SJCRH30 (cell line): ENCODE results near the gene AKR7A3. TPM values are rescaled to one million over a fixed set of nuclear protein-coding genes. Genes with fewer than 3 reads are reported as not detected.
"Not testable (repeated sequence)": the region's sequence is repeated elsewhere in the genome, so short reads cannot be mapped to it uniquely, and the experiment has no call there.

ENCODE experiments used
- DNase-seq, 2 experiments: peaks; one replicate each; pipeline ENCODE4 v3.0.0-alpha.2; 2015 to 2020
- H3K27ac ChIP-seq: fragments of 250-450 bp; sonication (Bioruptor Pico); 2 replicates; pipeline ENCODE4 v1.5.1; 2020; ENCODE audit warnings: mild to moderate bottlenecking, moderate library complexity
- H3K27me3 ChIP-seq: fragments of 250-450 bp; sonication (Bioruptor Pico); 2 replicates; pipeline ENCODE4 v1.5.1; 2020; ENCODE audit warnings: mild to moderate bottlenecking, moderate library complexity
- H3K36me3 ChIP-seq: fragments of 250-450 bp; sonication (Bioruptor Pico); 2 replicates; pipeline ENCODE4 v1.5.1; 2020; ENCODE audit warnings: mild to moderate bottlenecking, moderate library complexity
- H3K4me1 ChIP-seq: fragments of 250-450 bp; sonication (Bioruptor Pico); 2 replicates; pipeline ENCODE4 v1.5.1; 2020; ENCODE audit warnings: mild to moderate bottlenecking, moderate library complexity
- H3K4me3 ChIP-seq: fragments of 250-450 bp; sonication (Bioruptor Pico); 2 replicates; pipeline ENCODE4 v1.5.1; 2020; ENCODE audit warnings: mild to moderate bottlenecking, moderate library complexity
- H3K9me3 ChIP-seq: fragments of 250-450 bp; sonication (Bioruptor Pico); replicated peaks from 2 replicates; pipeline ENCODE4 v1.5.1; 2020; ENCODE audit warnings: mild to moderate bottlenecking, moderate library complexity
- total RNA-seq: library from RNA; depleted of rRNA; stranded (reverse); fragments of >200 nt; shearing (Covaris generic); gene quantifications from 2 replicates; pipeline ENCODE4 v1.2.3, GENCODE V29; 2014

Gene AKR7A3
- total RNA-seq, 1 experiment from 2014 or later: 0.06 TPM

DNA sequence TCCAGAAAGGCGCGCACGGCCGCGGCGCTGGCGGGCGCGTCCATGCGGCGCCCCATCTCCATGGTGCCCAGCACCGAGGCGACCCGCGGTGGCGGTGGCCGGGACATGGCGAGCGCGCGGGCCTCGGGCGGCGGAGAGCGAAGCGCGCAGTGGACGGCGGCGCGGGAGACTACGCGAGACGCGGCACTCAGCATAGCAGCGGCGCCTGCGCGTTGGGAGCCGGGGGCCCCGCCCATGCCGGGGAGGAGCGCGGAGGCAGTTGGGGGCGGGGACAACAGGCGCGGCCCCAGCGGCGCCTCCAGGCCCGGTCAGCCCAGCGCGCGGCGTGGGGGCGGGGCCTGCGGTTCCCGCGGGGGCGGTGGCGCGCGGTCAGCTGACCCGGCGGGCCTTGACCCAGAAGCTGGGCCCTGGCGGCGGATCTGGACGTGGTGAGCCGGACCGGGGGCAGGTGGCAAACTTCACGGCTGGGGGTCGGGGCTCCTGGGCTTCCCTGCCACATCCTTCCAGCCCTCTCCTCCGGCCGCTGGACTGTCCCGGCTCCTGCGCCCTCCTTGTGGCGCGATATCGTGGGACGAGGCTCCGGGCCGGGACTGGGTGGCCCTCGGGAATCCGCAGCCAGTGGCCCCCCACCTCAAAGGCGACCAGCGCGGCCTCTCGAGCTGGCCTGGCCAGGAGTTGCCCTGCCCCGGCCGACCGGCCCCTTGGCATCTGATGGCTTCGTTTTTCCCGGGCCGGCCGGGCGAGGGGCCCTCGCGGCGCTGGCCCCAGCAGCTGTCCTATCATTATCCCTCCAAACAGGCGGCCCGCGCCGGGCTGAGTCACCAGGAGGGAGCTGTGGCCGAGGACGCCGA, 23.6 kb upstream of the AKR7A3 start, which contains the start of the genes AKR7A2 and SLC66A1:
TSS of gene AKR7A2 (minus strand) at position 214 of the 851 bp plus-strand sequence. CDS start at position 194, 20 bp downstream.
TSS of gene SLC66A1 (plus strand) at position 396 of the 851 bp plus-strand sequence. CDS start 5,352 bp downstream, outside the sequence.
- Histone ChIP-seq H3K36me3 (peaks cover 14% of the 10 kb centered on the region), H3K27ac (peak within 1 kb of the TSS; percentile 98), H3K9me3 (no peaks in the 10 kb centered on the region), H3K4me3 (peak within 1 kb of the TSS; percentile 92), H3K4me1 (peaks cover 5% of the 10 kb centered on the region; the same call in 1 of the 2 replicates), H3K27me3 (no peaks in the 10 kb centered on the region)
- DNase-seq: peak; percentile 93 to 96

GRCh38 chr1:19311503-19311930, 22.9 kb upstream of the AKR7A3 start:
- Histone ChIP-seq H3K9me3 (no peaks in the 10 kb centered on the region), H3K27me3 (no peaks in the 10 kb centered on the region), H3K4me3 (peak overlapping the region; percentile 92), H3K27ac (peak overlapping the region; percentile 51; the same call in 1 of the 2 replicates), H3K4me1 (peaks cover 5% of the 10 kb centered on the region; the same call in 1 of the 2 replicates), H3K36me3 (peaks cover 14% of the 10 kb centered on the region)
- no peak for DNase-seq

GRCh38 chr1:19310720-19311502, 22.3 kb upstream of the AKR7A3 start:
- Histone ChIP-seq H3K27me3 (no peaks in the 10 kb centered on the region), H3K9me3 (no peaks in the 10 kb centered on the region), H3K4me1 (peaks cover 5% of the 10 kb centered on the region; the same call in 1 of the 2 replicates), H3K4me3 (peak overlapping the region; percentile 92), H3K36me3 (peaks cover 17% of the 10 kb centered on the region), H3K27ac (peak overlapping the region; percentile 51; the same call in 1 of the 2 replicates)
- DNase-seq: peak in 1 of 2 experiments; percentile 33

GRCh38 chr1:19310061-19310460, 21.5 kb upstream of the AKR7A3 start:
- no peak for DNase-seq
- no peak overlapping the region for H3K4me3 ChIP-seq
- H3K27me3 ChIP-seq: no peaks in the 10 kb centered on the region
- H3K4me1 ChIP-seq: peaks cover 3% of the 10 kb centered on the region; the same call in 1 of the 2 replicates
- no peak overlapping the region for H3K27ac ChIP-seq
- H3K9me3 ChIP-seq: no peaks in the 10 kb centered on the region
- peaks cover 24% of the 10 kb centered on the region for H3K36me3 ChIP-seq

GRCh38 chr1:19309123-19309813, 20.7 kb upstream of the AKR7A3 start:
- no peak overlapping the region for H3K27ac ChIP-seq
- peaks cover 30% of the 10 kb centered on the region for H3K36me3 ChIP-seq
- DNase-seq: no peak
- H3K4me3 ChIP-seq: no peak overlapping the region
- H3K4me1 ChIP-seq: 0 out of 2 replicates have a peak, but pooled peaks cover 3% of the 10 kb centered on the region
- no peaks in the 10 kb centered on the region for H3K27me3 ChIP-seq
- no peaks in the 10 kb centered on the region for H3K9me3 ChIP-seq

DNA sequence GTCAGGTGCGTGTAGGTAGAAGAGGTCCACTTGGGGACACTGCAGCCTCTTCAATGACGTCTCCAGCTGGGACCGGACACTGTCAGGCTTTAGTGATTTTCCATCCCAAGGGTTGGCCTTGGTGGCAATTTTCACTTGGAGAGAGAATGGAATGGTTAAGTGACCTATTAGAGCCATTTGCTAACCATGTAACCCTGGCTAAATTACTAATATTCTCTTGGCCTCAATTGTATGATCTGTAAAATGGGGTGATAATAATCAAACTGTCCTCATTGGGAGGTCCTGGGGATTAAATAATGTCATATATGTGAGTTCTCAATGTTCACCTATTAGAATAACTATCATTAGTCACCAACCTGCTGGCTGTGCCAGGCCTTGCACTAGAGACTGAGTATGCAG, 19.9 kb upstream of the AKR7A3 start:
- Histone ChIP-seq H3K9me3 (no peaks in the 10 kb centered on the region), H3K27me3 (no peaks in the 10 kb centered on the region), H3K27ac (no peak overlapping the region), H3K4me1 (0 out of 2 replicates have a peak, but pooled peaks cover 3% of the 10 kb centered on the region), H3K4me3 (no peak overlapping the region), H3K36me3 (peaks cover 35% of the 10 kb centered on the region)
- no peak for DNase-seq

DNA sequence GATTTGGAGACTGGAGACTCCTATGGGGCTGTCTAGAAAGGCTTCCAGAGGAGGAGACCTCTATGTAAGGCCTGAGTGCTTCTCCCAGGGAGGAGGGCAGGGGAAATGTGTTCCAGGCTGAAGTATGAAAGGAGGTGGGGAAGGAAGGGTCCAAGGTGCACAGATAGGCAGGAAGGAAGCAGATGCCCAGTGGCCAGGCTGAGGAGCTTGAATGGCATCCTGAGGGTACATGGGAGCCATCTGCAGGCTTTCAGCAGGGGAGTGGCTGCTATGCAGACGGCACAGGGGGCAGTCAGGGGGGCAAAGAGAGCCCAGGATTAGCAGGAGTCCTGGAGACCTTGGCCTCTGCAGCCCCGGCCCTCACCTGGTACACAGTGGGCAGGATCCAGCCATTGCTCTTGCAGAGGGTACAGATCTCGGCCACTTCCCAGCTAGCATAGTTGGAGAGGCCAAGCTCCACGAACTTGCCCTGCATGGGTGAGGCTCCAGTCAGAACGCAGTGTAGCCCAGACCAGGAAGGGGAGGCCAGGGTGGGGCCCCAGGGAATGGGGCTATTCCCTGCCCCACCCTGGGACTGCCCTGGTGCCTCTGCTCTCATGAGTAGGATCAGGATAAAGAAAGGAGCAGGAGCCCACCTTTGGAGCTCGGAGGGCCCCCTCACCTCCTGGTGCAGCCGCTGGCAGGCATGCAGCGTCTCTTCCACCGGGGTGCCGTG, 19.4 kb upstream of the AKR7A3 start:
- no peaks in the 10 kb centered on the region for H3K4me1 ChIP-seq
- no peak overlapping the region for H3K4me3 ChIP-seq
- H3K27me3 ChIP-seq: no peaks in the 10 kb centered on the region
- no peak for DNase-seq
- no peaks in the 10 kb centered on the region for H3K9me3 ChIP-seq
- peaks cover 41% of the 10 kb centered on the region for H3K36me3 ChIP-seq
- no peak overlapping the region for H3K27ac ChIP-seq

DNA sequence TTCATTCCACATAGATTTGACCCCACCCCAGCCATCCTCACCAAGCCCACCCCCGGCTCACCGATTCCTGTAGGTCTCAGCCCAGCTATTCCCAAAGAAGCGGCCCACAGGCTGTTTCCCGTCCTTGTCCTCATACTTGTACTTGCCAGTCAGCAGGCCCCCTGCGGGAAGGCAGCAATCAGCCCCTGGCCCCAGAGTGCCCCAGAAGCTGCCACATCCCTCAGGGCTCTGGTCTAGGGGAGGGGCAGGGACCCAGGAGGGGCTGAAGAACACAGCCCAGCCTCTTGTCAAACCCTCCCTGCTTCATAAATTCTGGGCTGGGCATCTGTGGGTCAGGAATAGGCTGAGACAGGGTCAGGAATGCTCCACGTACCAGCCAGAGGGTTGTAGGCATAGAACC, 18.4 kb upstream of the AKR7A3 start:
- DNase-seq: no peak
- peaks cover 49% of the 10 kb centered on the region for H3K36me3 ChIP-seq

DNA sequence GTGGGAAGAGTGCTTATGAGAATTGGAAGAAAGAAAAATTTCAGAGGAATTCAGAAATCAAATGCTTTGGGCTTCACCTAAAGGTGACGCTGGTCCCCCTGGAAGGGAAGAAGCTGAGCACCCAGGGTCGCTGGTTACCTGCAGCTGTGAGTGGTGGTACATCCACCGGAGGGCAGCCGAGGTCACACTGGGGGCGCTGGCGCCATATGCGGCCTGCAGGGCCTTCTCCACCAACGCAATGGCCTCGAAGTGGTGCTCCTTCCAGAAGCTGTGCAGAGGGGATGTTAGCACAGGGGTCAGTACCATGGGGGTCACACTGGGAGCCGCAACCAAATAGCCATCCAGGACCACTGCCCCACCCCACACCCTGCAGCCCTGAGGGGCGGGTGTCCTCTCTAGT, 17.3 kb upstream of the AKR7A3 start:
- no peak for DNase-seq
- Histone ChIP-seq H3K4me1 (no peaks in the 10 kb centered on the region), H3K27me3 (no peaks in the 10 kb centered on the region), H3K4me3 (no peak overlapping the region), H3K36me3 (peaks cover 49% of the 10 kb centered on the region), H3K27ac (no peak overlapping the region), H3K9me3 (no peaks in the 10 kb centered on the region)

More for the DNA sequence above, 18.4 kb upstream of the AKR7A3 start:
- Histone ChIP-seq H3K4me3 (no peak overlapping the region), H3K4me1 (no peaks in the 10 kb centered on the region), H3K27me3 (no peaks in the 10 kb centered on the region), H3K27ac (no peak overlapping the region), H3K9me3 (no peaks in the 10 kb centered on the region)

GRCh38 chr1:19304081-19304480, 15.5 kb upstream of the AKR7A3 start:
- H3K4me1 ChIP-seq, H3K9me3 ChIP-seq, H3K27ac ChIP-seq, H3K27me3 ChIP-seq, H3K4me3 ChIP-seq, DNase-seq: not testable (repeated sequence)
- peaks cover 47% of the 10 kb centered on the region for H3K36me3 ChIP-seq

DNA sequence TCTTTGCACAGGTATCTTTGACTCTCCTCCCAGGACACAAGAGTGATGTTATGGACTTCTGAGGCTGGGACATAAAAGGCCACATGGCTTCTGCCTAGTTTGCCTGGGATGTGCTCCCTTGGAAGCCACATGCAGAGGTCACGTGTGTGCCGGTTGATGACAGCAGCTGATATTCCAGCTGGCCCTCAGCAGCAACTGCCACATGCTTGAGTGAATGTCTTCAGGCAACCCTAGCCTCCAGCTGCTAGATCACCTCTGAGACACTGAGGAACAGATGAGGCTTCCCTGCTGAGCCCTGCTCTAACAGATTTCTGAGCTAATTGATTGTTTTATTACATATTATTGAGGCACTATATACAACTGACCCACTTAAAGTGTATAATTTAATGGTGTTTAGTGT, 11.6 kb upstream of the AKR7A3 start:
- no peak overlapping the region for H3K4me3 ChIP-seq
- H3K36me3 ChIP-seq: peaks cover 26% of the 10 kb centered on the region
- no peaks in the 10 kb centered on the region for H3K27me3 ChIP-seq
- no peaks in the 10 kb centered on the region for H3K4me1 ChIP-seq
- H3K27ac ChIP-seq: no peak overlapping the region
- no peaks in the 10 kb centered on the region; the same call in 1 of the 2 replicates for H3K9me3 ChIP-seq
- DNase-seq: peak in 1 of 2 experiments; percentile 30

- Histone ChIP-seq H3K36me3 (no peaks in the 10 kb centered on the region), H3K27me3 (no peaks in the 10 kb centered on the region), H3K4me3 (no peak overlapping the region)
These were observed 6.1 kb upstream of the AKR7A3 start for GRCh38 chr1:19294638-19295037.

DNA sequence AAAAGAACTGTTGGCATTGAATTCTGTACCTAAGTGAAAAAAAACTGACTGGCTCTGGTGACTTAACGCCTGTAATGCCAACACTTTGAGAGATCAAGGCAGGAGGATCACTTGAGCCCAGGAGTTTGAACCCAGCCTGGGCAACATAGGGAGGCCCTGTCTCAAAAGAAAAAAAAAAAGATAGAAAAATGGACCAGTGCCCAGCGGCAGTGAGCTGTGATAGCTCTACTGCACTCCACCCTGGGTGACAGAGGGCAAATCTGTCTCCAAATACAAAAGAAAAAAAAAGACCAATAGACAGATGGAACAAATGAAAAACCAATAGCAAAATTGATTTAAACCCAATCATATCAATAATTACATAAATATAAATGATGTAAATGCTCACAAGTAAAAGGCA, 674 bp upstream of the AKR7A3 start:
- no peaks in the 10 kb centered on the region for H3K36me3 ChIP-seq
- H3K27me3 ChIP-seq: no peaks in the 10 kb centered on the region
- H3K4me3 ChIP-seq: no peak overlapping the region
- H3K27ac ChIP-seq: no peak overlapping the region
- H3K4me1 ChIP-seq: no peaks in the 10 kb centered on the region
- no peak for DNase-seq
- peaks cover 1% of the 10 kb centered on the region; the same call in 1 of the 2 replicates for H3K9me3 ChIP-seq

More at GRCh38 chr1:19294638-19295037, 6.1 kb upstream of the AKR7A3 start:
- Histone ChIP-seq H3K4me1 (no peaks in the 10 kb centered on the region), H3K27ac (no peak overlapping the region), H3K9me3 (peaks cover 11% of the 10 kb centered on the region; the same call in 1 of the 2 replicates)
- no peak for DNase-seq
